A673 (cell line): ENCODE data around the gene RBPMS2.

ENCODE experiments used
- CTCF ChIP-seq: fragments of 300-800, 200-600 bp; sonication (generic); conservative IDR thresholded peaks from 2 replicates; pipeline ENCODE4 v1.5.1; 2017; ENCODE audit warnings: low read depth, mild to moderate bottlenecking, antibody characterized with exemption, low read length, moderate library complexity, mixed read lengths
- EZH2 ChIP-seq: fragments of 200-600 bp; sonication (generic); IDR thresholded peaks from 2 replicates; pipeline ENCODE4 v1.6.1; 2017; ENCODE audit warnings: borderline replicate concordance, low read depth, mild to moderate bottlenecking, mixed read lengths, antibody characterized with exemption, low read length; ENCODE audit not compliant: poor library complexity, severe bottlenecking

- no peak for TF ChIP-seq EZH2
- no peak for TF ChIP-seq CTCF
Observed at GRCh38 chr15:64710676-64711428, 64.5 kb downstream of the RBPMS2 start.
